ENCODE measurements around the gene FAM136A. TPM values are rescaled to one million over a fixed set of nuclear protein-coding genes. Genes with fewer than 3 reads are reported as not detected.

The FAM136A gene
- total RNA-seq (ENCODE audit: low replicate concordance): 90.7 and 119 TPM in 2 replicates

DNA sequence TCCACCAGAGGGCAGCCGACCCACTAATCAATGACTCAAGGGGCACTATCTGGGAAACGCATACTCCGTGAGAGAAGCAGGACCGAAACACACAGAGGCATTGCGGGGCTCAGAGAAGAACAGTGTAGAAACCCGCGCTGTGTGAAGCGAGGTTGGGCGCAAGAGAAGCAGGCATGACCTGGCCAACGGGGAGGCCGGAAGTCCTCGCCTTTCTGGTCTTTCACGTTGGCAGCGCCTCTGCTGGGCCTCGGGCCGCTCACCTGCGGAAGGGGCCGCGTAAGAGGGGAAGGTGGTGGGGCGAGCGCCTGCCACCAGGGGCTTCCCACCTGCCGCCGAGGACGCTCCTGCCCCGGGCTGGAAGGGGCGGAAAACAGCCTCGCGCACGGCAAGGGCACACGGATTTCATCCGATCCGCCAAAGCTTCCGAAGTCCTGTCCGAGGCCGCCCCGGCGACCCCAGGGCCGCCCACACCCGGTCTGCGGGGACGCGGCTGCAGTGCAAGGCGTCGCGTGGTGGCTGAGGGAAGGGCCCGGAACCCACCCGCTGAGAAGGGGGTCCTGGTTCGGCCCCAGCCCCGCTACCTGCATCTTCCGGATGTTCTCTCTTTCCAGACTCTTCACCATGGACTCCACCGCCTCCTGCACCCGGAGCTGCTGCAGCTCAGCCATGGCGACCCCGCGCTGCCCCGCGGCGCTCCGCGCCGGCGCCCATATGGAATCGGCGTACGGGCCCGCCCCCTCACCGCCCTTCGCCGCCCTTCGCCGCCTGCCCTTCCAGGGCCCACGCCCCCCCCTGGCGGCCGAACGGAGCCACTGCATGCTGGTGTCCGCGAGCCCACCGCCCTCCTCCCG is at the start of gene FAM136A:
TSS of gene FAM136A (minus strand) at position 724 of the 851 bp plus-strand sequence. CDS start at position 668, 56 bp downstream.
- Mint-ChIP-seq H3K36me3 (peaks cover 20% of the 10 kb centered on the region), H3K4me1 (peaks cover 31% of the 10 kb centered on the region), H3K4me3 (peak within 1 kb of the TSS; percentile 96), H3K9me3 (peaks cover 3% of the 10 kb centered on the region), H3K27ac (peak within 1 kb of the TSS; percentile 92), H3K27me3 (ENCODE audit: insufficient read depth, low read depth) (peaks cover 2% of the 10 kb centered on the region)
- no peak for TF ChIP-seq EZH2 (IDR thresholded peaks at IDR 0.05)
- TF ChIP-seq EZH2phosphoT487 (IDR thresholded peaks at IDR 0.05): peak; percentile 42
- TF ChIP-seq, protein P1, sequence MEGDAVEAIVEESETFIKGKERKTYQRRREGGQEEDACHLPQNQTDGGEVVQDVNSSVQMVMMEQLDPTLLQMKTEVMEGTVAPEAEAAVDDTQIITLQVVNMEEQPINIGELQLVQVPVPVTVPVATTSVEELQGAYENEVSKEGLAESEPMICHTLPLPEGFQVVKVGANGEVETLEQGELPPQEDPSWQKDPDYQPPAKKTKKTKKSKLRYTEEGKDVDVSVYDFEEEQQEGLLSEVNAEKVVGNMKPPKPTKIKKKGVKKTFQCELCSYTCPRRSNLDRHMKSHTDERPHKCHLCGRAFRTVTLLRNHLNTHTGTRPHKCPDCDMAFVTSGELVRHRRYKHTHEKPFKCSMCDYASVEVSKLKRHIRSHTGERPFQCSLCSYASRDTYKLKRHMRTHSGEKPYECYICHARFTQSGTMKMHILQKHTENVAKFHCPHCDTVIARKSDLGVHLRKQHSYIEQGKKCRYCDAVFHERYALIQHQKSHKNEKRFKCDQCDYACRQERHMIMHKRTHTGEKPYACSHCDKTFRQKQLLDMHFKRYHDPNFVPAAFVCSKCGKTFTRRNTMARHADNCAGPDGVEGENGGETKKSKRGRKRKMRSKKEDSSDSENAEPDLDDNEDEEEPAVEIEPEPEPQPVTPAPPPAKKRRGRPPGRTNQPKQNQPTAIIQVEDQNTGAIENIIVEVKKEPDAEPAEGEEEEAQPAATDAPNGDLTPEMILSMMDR (IDR thresholded peaks at IDR 0.05): peak; percentile 82
- Histone ChIP-seq H3F3A (ENCODE audit: low read depth) (peaks cover 22% of the 10 kb centered on the region), H3K4me2 (peak within 1 kb of the TSS; percentile 93), H3K9ac (peak within 1 kb of the TSS; percentile 48), H3K4me3 (peak within 1 kb of the TSS; percentile 87), H3K27ac (peak within 1 kb of the TSS; percentile 54), H2AFZ (replicated peaks) (peak within 1 kb of the TSS; percentile 90), H3K27me3 (no peaks in the 10 kb centered on the region), H3K9me3 (ENCODE audit: low read depth) (peaks cover 6% of the 10 kb centered on the region), H3K36me3 (no peaks in the 10 kb centered on the region), H3K79me2 (ENCODE audit: low read depth) (peaks cover 22% of the 10 kb centered on the region), H3K4me1 (peaks cover 5% of the 10 kb centered on the region), H4K20me1 (ENCODE audit: low read depth) (no peaks in the 10 kb centered on the region)
- peak; percentile 94 for DNase-seq (ENCODE audit: low spot score)

DNA sequence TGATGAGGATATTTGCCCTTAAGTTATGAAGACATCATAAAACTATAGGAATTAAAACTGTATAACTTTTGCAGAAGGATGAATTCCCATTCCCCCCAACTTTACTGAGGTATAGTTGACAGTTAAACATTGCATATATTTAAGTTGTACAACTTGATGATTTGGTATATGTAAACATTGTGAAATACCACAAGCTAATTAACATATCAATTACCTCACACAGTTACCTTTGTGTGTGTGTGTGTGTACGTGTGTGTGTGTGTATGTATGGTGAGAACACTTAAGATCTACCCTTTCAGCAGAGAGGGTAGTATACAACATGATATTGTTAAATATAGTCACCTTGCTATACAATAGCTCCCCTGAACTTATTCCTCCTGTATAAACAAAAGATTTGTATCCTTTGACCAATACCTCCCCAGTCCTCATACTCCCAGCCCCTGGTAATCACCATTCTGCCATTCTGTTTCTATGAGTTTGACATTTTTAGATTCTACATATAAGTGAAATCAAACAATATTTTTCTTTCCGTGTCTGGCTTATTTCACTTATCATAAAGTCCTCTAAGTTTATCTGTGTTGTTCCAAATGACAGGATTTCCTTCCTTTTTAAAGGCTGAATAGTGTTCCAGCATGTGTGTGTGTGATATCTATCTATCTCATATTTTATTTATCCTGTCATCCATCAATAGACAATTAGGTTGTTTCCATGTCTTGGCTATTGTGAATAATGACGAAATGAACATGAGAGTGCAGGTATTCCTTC is 48.2 kb upstream of the FAM136A start:
- H3K27me3 Mint-ChIP-seq (ENCODE audit: insufficient read depth, low read depth): no peaks in the 10 kb centered on the region
- H4K20me1 ChIP-seq (ENCODE audit: low read depth): no peaks in the 10 kb centered on the region

DNA sequence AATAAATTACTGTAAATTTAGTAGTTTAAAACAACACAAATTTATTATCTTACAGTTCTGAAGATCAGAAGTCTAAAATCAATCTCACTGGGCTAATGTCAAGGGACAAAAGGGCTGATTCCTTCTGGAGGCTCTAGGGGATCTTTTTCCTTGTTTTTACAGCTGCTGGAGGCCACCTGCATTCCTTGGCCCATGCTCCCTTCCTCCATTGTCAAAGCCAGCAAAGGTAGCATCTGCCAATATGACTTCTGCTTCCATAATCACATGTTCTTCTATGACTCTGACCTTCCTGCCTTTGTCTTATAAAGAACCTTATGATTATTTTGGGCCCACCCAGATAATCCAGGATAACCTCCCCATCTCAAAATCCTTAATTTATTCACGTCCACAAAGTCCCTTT is 46.0 kb upstream of the FAM136A start:
- Histone ChIP-seq H3K4me3 (no peak overlapping the region), H3K27ac (no peak overlapping the region), H3K4me2 (no peak overlapping the region), H2AFZ (replicated peaks) (no peak overlapping the region), H4K20me1 (ENCODE audit: low read depth) (no peaks in the 10 kb centered on the region), H3K4me1 (no peaks in the 10 kb centered on the region), H3K36me3 (no peaks in the 10 kb centered on the region), H3K27me3 (no peaks in the 10 kb centered on the region), H3K9me3 (ENCODE audit: low read depth) (no peaks in the 10 kb centered on the region), H3K9ac (no peak overlapping the region), H3F3A (ENCODE audit: low read depth) (no peaks in the 10 kb centered on the region), H3K79me2 (ENCODE audit: low read depth) (no peaks in the 10 kb centered on the region)
- Mint-ChIP-seq H3K36me3 (no peaks in the 10 kb centered on the region), H3K4me3 (no peak overlapping the region), H3K27me3 (ENCODE audit: insufficient read depth, low read depth) (peaks cover 2% of the 10 kb centered on the region), H3K4me1 (no peaks in the 10 kb centered on the region), H3K27ac (no peak overlapping the region), H3K9me3 (no peaks in the 10 kb centered on the region)
- TF ChIP-seq EZH2 (IDR thresholded peaks at IDR 0.05) (no peak), EZH2phosphoT487 (IDR thresholded peaks at IDR 0.05) (no peak)
- TF ChIP-seq, protein P1 (IDR thresholded peaks at IDR 0.05): no peak
- DNase-seq (ENCODE audit: low spot score): no peak

More for the DNA sequence above, 48.2 kb upstream of the FAM136A start:
- no peaks in the 10 kb centered on the region for H3K4me1 Mint-ChIP-seq
- H2AFZ ChIP-seq (replicated peaks): no peak overlapping the region
- no peaks in the 10 kb centered on the region for H3K36me3 ChIP-seq
- no peaks in the 10 kb centered on the region for H3K9me3 Mint-ChIP-seq
- DNase-seq (ENCODE audit: low spot score): no peak
- H3K9ac ChIP-seq: no peak overlapping the region
- H3K27ac ChIP-seq: no peak overlapping the region
- TF ChIP-seq, protein P1 (IDR thresholded peaks at IDR 0.05): no peak
- TF ChIP-seq EZH2 (IDR thresholded peaks at IDR 0.05) (no peak), EZH2phosphoT487 (IDR thresholded peaks at IDR 0.05) (no peak)
- H3K79me2 ChIP-seq (ENCODE audit: low read depth): no peaks in the 10 kb centered on the region
- no peaks in the 10 kb centered on the region for H3K9me3 ChIP-seq (ENCODE audit: low read depth)
- H3K27me3 ChIP-seq: no peaks in the 10 kb centered on the region
- no peaks in the 10 kb centered on the region for H3F3A ChIP-seq (ENCODE audit: low read depth)
- no peaks in the 10 kb centered on the region for H3K4me1 ChIP-seq
- H3K27ac Mint-ChIP-seq: no peak overlapping the region
- H3K4me3 ChIP-seq: no peak overlapping the region
- no peaks in the 10 kb centered on the region for H3K36me3 Mint-ChIP-seq
- H3K4me3 Mint-ChIP-seq: no peak overlapping the region
- no peak overlapping the region for H3K4me2 ChIP-seq
